Measurements from ENCODE around the gene SULT2B1.

The SULT2B1 gene

DNA sequence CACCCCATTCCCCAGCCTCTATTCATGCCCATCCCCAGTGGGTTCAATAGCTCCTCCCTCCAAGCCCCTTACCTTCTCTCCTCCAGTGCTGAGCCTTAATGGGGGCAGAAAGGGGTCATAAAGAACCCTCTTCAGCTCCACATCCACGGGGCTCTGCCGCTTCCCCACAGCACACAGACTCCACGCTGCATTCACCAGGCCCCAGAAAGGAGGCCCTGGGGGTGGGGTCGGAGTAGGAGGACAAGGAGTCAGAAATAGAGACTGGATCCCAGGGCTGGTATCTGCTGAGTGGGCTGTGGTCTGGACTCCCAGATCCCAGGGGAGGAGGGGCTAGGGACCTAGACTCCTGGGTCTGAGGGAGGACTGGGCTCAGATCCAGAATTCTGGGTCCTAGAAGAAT, 92.4 kb downstream of the SULT2B1 start:
- no peak overlapping the region for H3K4me3 ChIP-seq (ENCODE audit: low read length)
- no peak for DNase-seq (ENCODE audit: low read depth)
- TF ChIP-seq, protein P1, sequence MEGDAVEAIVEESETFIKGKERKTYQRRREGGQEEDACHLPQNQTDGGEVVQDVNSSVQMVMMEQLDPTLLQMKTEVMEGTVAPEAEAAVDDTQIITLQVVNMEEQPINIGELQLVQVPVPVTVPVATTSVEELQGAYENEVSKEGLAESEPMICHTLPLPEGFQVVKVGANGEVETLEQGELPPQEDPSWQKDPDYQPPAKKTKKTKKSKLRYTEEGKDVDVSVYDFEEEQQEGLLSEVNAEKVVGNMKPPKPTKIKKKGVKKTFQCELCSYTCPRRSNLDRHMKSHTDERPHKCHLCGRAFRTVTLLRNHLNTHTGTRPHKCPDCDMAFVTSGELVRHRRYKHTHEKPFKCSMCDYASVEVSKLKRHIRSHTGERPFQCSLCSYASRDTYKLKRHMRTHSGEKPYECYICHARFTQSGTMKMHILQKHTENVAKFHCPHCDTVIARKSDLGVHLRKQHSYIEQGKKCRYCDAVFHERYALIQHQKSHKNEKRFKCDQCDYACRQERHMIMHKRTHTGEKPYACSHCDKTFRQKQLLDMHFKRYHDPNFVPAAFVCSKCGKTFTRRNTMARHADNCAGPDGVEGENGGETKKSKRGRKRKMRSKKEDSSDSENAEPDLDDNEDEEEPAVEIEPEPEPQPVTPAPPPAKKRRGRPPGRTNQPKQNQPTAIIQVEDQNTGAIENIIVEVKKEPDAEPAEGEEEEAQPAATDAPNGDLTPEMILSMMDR (conservative IDR thresholded peaks at IDR 0.05; ENCODE audit: low read length): no peak

- TF ChIP-seq, protein P1 (conservative IDR thresholded peaks at IDR 0.05; ENCODE audit: low read length): no peak
- no peak overlapping the region; the same call in none of the 2 replicates for H3K4me3 ChIP-seq (ENCODE audit: low read length)
- DNase-seq (ENCODE audit: low read depth): peak; percentile 64
Observed at GRCh38 chr19:48644839-48645619, 93.1 kb downstream of the SULT2B1 start.

DNA sequence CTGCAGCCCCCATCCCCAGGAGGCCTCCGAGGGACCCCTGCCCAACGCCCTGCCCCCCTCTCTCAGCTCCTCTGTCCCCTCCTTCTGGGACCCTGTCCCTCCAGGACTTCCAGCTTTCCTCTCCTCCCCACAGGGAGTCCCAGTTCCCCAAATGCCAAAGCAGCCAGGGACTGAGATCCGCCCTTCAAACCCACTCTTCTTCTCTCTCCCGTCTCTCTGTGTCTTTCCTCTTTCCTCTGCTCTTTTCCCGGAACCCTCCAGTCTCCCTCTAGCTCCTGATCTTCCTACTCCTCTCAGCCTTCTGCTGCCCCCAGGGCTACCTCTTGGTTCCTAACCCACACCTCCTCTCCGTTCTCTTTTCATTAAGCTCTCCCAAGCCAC, 93.6 kb downstream of the SULT2B1 start:
- no peak for DNase-seq (ENCODE audit: low read depth)
- TF ChIP-seq, protein P1 (conservative IDR thresholded peaks at IDR 0.05; ENCODE audit: low read length): no peak
- H3K4me3 ChIP-seq (ENCODE audit: low read length): peak overlapping the region; percentile 50

GRCh38 chr19:48646001-48646721, 94.2 kb downstream of the SULT2B1 start, which contains the start of gene CA11:
Gene CA11 (minus strand): TSS chr19:48646187. CDS start chr19:48645632, 555 bp downstream.
- DNase-seq (ENCODE audit: low read depth): peak; percentile 62
- peak within 1 kb of the TSS; percentile 50 for H3K4me3 ChIP-seq (ENCODE audit: low read length)
- TF ChIP-seq, protein P1 (conservative IDR thresholded peaks at IDR 0.05; ENCODE audit: low read length): peak; percentile 66

- TF ChIP-seq, protein P1 (conservative IDR thresholded peaks at IDR 0.05; ENCODE audit: low read length): no peak
- H3K4me3 ChIP-seq (ENCODE audit: low read length): peak overlapping the region; percentile 40
- DNase-seq (ENCODE audit: low read depth): no peak
Observed at GRCh38 chr19:48646722-48647216, 94.8 kb downstream of the SULT2B1 start.

DNA sequence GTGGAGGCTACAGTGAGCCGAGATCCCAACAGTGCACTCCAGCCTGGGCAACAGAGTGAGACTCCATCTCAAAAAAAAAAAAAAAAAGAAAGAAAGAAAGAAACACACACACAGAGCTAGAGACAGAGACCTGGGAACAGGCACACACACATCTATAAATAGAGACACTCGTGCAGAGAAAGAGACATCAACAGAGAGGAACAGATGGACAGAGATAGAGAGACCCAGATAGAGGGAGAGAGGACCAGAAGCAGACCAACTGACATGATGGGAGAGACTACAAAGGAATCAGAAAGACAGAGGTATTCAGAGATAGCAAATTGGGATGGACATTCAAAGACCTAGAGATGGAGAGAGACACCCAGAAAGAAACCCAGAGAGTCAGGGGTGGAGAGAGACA, 96.2 kb downstream of the SULT2B1 start:
- DNase-seq (ENCODE audit: low read depth): no peak
- no peak overlapping the region for H3K4me3 ChIP-seq (ENCODE audit: low read length)
- TF ChIP-seq, protein P1 (conservative IDR thresholded peaks at IDR 0.05; ENCODE audit: low read length): no peak
